Chondrocyte (in vitro differentiated cells): Measurements from ENCODE around the gene C19orf38. TPM values are rescaled to one million over a fixed set of nuclear protein-coding genes. Genes with fewer than 3 reads are reported as not detected.
"Not testable (repeated sequence)": the region's sequence is repeated elsewhere in the genome, so short reads cannot be mapped to it uniquely, and the experiment has no call there.

Source experiments
- DNase-seq: peaks from one replicate; pipeline ENCODE4 v3.0.0; 2021; ENCODE audit warnings: mixed read lengths, low spot score
- H3K27ac Mint-ChIP-seq: one replicate; pipeline ENCODE4 v1.8.0; 2021; ENCODE audit warnings: mild to moderate bottlenecking, moderate library complexity, mixed read lengths; ENCODE audit not compliant: unreplicated experiment
- H3K27me3 Mint-ChIP-seq: 2 replicates; pipeline ENCODE4 v1.8.0; 2021; ENCODE audit warnings: low read depth, mixed read lengths
- H3K36me3 Mint-ChIP-seq: 2 replicates; pipeline ENCODE4 v1.8.0; 2021; ENCODE audit warnings: low read depth, mixed read lengths
- H3K4me1 Mint-ChIP-seq: 2 replicates; pipeline ENCODE4 v1.8.0; 2021; ENCODE audit warnings: low read depth, mild to moderate bottlenecking, mixed read lengths
- H3K4me3 Mint-ChIP-seq: one replicate; pipeline ENCODE4 v1.8.0; 2021; ENCODE audit warnings: mild to moderate bottlenecking, moderate library complexity, mixed read lengths; ENCODE audit not compliant: unreplicated experiment
- H3K9me3 Mint-ChIP-seq: 2 replicates; pipeline ENCODE4 v1.8.0; 2021; ENCODE audit warnings: low read depth, mixed read lengths
- total RNA-seq: library from RNA; stranded (reverse); gene quantifications from 3 replicates; pipeline ENCODE4 v1.2.1, GENCODE V29; 2021
- TF ChIP-seq, protein P1 (sequence below): fragments of 200-600 bp; sonication (generic); IDR thresholded peaks from 2 replicates; pipeline ENCODE4 v1.5.0; 2021; ENCODE audit warnings: antibody characterized with exemption, mild to moderate bottlenecking, moderate library complexity

C19orf38 gene
- total RNA-seq, 1 donor from 2014 or later: 0.30 TPM

DNA sequence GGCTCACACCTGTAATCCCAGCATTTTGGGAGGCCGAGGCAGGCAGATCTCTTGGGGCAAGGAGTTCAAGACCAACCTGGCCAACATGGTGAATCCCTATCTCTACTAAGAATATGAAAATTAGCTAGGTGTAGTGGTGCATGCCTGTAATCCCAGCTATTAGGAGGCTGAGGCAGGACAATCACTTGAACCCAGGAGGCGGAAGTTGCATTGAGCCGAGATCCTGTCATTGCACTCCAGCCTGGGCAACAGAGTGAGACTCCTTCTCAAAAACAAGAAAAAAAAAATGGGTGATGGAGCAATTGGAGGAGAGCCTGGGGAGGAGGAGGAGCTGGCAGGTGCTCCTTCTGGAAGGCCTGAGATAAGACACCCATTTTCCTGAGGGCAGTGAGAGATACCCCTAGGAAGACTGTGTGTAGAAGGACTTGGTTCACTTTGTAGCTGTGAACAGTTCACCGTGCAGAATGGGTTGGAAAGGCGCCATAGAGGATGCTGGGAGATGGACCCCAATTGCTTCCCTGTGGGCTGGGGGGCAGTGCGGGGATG is 14.4 kb downstream of the C19orf38 start:
- Mint-ChIP-seq H3K27me3 (no peaks in the 10 kb centered on the region), H3K36me3 (no peaks in the 10 kb centered on the region), H3K4me1 (peaks cover 15% of the 10 kb centered on the region), H3K27ac (peak overlapping the region; percentile 85), H3K9me3 (no peaks in the 10 kb centered on the region), H3K4me3 (no peak overlapping the region)
- TF ChIP-seq, protein P1, sequence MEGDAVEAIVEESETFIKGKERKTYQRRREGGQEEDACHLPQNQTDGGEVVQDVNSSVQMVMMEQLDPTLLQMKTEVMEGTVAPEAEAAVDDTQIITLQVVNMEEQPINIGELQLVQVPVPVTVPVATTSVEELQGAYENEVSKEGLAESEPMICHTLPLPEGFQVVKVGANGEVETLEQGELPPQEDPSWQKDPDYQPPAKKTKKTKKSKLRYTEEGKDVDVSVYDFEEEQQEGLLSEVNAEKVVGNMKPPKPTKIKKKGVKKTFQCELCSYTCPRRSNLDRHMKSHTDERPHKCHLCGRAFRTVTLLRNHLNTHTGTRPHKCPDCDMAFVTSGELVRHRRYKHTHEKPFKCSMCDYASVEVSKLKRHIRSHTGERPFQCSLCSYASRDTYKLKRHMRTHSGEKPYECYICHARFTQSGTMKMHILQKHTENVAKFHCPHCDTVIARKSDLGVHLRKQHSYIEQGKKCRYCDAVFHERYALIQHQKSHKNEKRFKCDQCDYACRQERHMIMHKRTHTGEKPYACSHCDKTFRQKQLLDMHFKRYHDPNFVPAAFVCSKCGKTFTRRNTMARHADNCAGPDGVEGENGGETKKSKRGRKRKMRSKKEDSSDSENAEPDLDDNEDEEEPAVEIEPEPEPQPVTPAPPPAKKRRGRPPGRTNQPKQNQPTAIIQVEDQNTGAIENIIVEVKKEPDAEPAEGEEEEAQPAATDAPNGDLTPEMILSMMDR: no peak
- no peak for DNase-seq

GRCh38 chr19:10863107-10863717 is 15.0 kb downstream of the C19orf38 start:
- DNase-seq: no peak
- Mint-ChIP-seq H3K27me3 (no peaks in the 10 kb centered on the region), H3K4me3 (no peak overlapping the region), H3K27ac (peak overlapping the region; percentile 85), H3K9me3 (no peaks in the 10 kb centered on the region), H3K36me3 (no peaks in the 10 kb centered on the region), H3K4me1 (peaks cover 15% of the 10 kb centered on the region)
- TF ChIP-seq, protein P1: no peak

- H3K4me3 Mint-ChIP-seq: peak overlapping the region; percentile 36
- no peaks in the 10 kb centered on the region for H3K9me3 Mint-ChIP-seq
- no peaks in the 10 kb centered on the region for H3K36me3 Mint-ChIP-seq
- no peaks in the 10 kb centered on the region for H3K27me3 Mint-ChIP-seq
- peak overlapping the region; percentile 23 for H3K27ac Mint-ChIP-seq
- H3K4me1 Mint-ChIP-seq: peaks cover 15% of the 10 kb centered on the region
- TF ChIP-seq, protein P1: peak; percentile 95
- DNase-seq: no peak
Observed at GRCh38 chr19:10864538-10864899, 16.3 kb downstream of the C19orf38 start.

- Mint-ChIP-seq H3K9me3 (no peaks in the 10 kb centered on the region), H3K36me3 (no peaks in the 10 kb centered on the region), H3K27me3 (no peaks in the 10 kb centered on the region), H3K4me3 (no peak overlapping the region), H3K27ac (no peak overlapping the region), H3K4me1 (peaks cover 21% of the 10 kb centered on the region)
- DNase-seq: no peak
- TF ChIP-seq, protein P1: no peak
Observed at GRCh38 chr19:10866495-10866894, 18.3 kb downstream of the C19orf38 start.

DNA sequence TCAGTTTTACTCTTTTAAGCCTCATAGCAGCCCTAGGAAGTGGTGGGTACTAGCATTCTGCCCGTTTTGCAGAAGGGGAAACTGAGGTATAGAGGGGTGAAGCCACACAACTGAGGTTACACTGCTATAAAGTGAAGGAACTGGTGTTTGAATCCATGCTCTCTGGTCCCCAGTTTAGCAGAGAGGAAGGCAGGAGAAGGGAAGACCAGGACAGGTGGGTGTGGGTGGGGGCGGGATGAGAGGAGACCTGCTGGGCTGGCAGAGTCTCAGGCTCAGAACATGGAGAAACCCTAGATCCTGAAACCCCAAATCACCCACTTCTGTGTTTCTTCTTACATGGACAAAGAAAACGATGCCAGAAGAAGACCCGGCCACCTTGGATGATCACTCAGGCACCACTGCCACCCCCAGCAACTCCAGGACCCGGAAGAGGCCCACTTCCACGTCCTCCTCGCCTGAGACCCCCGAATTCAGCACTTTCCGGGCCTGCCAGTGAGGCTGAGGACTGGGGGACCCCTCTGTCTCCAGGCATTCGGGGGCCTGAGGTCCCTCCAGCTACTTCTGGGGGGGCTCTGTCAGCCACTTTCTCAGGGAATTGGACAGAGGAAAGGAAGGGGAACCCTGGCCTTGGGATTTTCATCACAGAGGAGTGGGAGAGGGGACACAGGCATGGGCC is 20.8 kb downstream of the C19orf38 start:
- H3K36me3 Mint-ChIP-seq: no peaks in the 10 kb centered on the region
- no peak for DNase-seq
- H3K4me3 Mint-ChIP-seq: no peak overlapping the region
- no peaks in the 10 kb centered on the region for H3K9me3 Mint-ChIP-seq
- H3K27me3 Mint-ChIP-seq: no peaks in the 10 kb centered on the region
- TF ChIP-seq, protein P1: no peak
- peaks cover 25% of the 10 kb centered on the region for H3K4me1 Mint-ChIP-seq
- no peak overlapping the region for H3K27ac Mint-ChIP-seq

DNA sequence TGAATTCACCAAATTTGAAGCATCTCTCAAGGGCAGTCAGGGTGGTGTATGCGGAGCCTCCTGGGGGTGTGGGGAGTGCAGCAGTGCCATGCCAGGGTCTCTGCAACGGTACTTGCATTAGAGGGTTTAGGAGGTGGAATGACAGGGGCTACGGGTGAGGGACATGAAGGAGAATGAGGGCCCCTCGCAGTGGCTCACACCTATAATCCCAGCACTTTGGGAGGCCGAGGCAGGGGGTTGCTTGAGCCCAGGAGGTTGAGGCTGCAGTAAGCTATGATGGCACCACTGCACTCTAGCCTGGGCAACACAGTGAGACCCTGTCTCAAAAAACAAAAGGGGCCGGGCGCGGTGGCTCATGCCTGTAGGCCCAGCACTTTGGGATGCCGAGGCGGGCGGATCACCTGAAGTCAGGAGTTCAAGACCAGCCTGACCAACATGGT is 21.7 kb downstream of the C19orf38 start:
- not testable (repeated sequence) for H3K27me3 Mint-ChIP-seq, H3K9me3 Mint-ChIP-seq, H3K36me3 Mint-ChIP-seq, DNase-seq, H3K27ac Mint-ChIP-seq, H3K4me3 Mint-ChIP-seq
- peaks cover 22% of the 10 kb centered on the region for H3K4me1 Mint-ChIP-seq
